Fibroblast of mammary gland (primary cell): Measurements from ENCODE around the gene ART1.

Source experiments
- DNase-seq: peaks from one replicate; pipeline ENCODE4 v3.0.0-alpha.2; 2010; ENCODE audit warnings: low read depth
- H3K4me3 ChIP-seq: 2 replicates; pipeline ENCODE4 v1.5.1; 2011; ENCODE audit warnings: low read depth, mild to moderate bottlenecking, low read length, moderate library complexity; ENCODE audit not compliant: control insufficient read depth
- TF ChIP-seq, protein P1 (sequence below): conservative IDR thresholded peaks from 2 replicates; pipeline ENCODE4 v1.5.1; 2011; ENCODE audit warnings: low read depth, low read length, inconsistent platforms; ENCODE audit not compliant: control insufficient read depth, insufficient read depth

ART1 gene

GRCh38 chr11:3700410-3700809 is 55.5 kb downstream of the ART1 start:
- DNase-seq, result no peak
- H3K4me3 ChIP-seq, result no peak overlapping the region
- TF ChIP-seq, protein P1, sequence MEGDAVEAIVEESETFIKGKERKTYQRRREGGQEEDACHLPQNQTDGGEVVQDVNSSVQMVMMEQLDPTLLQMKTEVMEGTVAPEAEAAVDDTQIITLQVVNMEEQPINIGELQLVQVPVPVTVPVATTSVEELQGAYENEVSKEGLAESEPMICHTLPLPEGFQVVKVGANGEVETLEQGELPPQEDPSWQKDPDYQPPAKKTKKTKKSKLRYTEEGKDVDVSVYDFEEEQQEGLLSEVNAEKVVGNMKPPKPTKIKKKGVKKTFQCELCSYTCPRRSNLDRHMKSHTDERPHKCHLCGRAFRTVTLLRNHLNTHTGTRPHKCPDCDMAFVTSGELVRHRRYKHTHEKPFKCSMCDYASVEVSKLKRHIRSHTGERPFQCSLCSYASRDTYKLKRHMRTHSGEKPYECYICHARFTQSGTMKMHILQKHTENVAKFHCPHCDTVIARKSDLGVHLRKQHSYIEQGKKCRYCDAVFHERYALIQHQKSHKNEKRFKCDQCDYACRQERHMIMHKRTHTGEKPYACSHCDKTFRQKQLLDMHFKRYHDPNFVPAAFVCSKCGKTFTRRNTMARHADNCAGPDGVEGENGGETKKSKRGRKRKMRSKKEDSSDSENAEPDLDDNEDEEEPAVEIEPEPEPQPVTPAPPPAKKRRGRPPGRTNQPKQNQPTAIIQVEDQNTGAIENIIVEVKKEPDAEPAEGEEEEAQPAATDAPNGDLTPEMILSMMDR, result no peak

DNA sequence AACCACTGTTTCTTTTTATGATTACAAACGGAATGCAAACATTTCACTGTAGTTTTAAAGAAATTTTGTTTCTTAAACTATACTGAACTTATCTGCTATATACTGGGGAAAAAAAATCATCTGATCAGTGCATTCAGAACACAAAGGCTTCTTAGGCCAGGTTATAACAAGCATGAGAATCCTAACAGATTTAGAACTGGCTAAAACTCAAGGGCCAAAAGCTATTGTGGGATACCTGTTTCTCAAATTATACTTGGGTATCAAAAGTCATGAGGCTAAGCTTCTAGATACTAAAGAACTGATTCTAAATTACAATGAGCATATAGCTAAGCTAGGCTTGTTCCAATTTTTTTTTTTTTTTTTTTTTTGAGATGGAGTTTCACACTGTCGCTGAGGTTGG is 56.0 kb downstream of the ART1 start:
- no peak overlapping the region for H3K4me3 ChIP-seq
- no peak for DNase-seq
- TF ChIP-seq, protein P1, result no peak

GRCh38 chr11:3703383-3703782 is 58.5 kb downstream of the ART1 start:
- DNase-seq, result no peak
- no peak overlapping the region for H3K4me3 ChIP-seq
- TF ChIP-seq, protein P1, result no peak

GRCh38 chr11:3707176-3707575 is 62.2 kb downstream of the ART1 start:
- H3K4me3 ChIP-seq, result no peak overlapping the region
- TF ChIP-seq, protein P1, result no peak
- no peak for DNase-seq

DNA sequence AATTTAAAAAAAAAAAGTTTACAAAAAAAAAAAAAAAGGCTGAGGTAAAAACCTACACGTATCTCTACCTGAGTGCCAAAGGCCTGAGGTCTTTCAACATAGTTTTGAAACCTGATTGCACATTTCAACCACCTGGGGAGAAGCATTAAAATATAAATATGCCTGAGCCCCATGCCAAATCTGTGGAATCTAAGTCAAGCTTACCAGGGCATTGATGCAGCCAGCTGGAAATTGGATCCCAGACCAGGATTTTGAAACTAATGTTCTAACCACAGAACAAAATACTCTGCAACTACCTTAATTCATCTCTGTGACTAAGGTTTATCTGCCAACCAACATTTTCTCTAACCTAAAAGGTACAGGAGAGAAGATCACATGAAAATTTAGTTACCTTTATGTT is 65.0 kb downstream of the ART1 start:
- peak; percentile 55 for DNase-seq
- no peak overlapping the region for H3K4me3 ChIP-seq
- TF ChIP-seq, protein P1, result no peak

DNA sequence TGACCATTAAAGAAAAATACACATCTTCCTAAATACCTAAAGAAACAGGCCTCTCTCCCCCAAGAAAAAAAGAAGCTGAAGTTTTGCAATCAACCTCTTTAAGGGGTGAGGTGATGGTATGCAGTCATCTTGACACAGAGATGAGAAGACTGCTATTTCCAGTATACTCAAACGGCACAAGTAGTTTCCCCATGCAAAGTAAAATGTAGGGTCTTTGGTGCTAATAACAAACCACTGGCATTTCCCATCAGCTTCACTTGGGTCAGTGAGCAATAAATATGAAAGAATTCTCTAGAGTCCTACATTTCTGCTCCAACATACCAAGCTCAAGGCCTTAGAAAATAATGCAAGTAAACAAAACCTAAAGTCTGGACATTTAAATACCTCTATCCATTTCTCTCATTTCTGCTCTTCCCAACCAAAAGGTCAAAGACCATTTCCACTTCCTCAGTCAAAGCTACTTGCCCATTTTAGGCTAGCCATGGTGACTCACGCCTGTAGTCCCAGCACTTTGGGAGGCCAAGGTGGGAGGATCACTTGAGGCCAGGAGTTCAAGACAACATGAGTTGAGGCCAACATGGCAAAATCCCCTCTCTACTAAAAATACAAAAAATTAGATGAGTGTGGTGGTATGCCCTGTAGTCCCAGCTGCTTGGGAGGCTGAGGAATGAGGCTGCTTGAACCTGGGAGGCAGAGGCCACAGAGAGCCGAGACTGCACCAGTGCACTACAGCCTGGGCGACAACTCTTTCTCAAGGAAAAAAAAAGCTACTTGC is 65.7 kb downstream of the ART1 start:
- peak; percentile 44 for DNase-seq
- no peak overlapping the region for H3K4me3 ChIP-seq
- TF ChIP-seq, protein P1, result no peak
